ENCODE results near the gene AGK.

- no peak for TF ChIP-seq YY1 (IDR thresholded peaks at IDR 0.05; ENCODE audit: insufficient read depth, insufficient read length)
- no peak for TF ChIP-seq SUZ12 (IDR thresholded peaks at IDR 0.05; ENCODE audit: extremely low read depth, insufficient read depth, insufficient read length)
- TF ChIP-seq ZNF274 (IDR thresholded peaks at IDR 0.05; ENCODE audit: low read depth, low read length): no peak
These were observed 1.6 kb upstream of the AGK start for GRCh38 chr7:141549582-141549981.
